ENCODE data around the gene ANKRD12. TPM values are rescaled to one million over a fixed set of nuclear protein-coding genes. Genes with fewer than 3 reads are reported as not detected.

ANKRD12 gene
- total and polyA plus RNA-seq, 9 donors, result 8.8 to 115 (median 72.9) TPM

DNA sequence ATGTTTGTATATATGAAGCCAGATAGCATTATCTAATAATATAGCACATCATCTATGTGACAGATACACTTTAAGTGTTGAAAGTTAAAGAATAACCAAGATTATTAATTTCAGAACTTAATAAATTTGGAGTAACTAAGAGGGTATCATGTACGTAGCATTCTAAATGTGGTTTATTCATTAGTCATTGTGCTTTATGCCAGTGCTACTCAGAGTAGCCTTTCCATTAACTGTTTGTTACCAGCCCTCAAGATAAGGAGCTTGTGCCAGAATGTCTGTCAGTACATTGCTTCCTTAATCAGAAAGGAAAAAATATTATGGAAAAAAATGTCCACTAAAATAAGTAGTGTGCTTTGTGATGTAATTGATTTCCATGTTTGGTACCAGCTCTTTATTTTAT is 103.1 kb downstream of the ANKRD12 start:
- no peak overlapping the region for H3K27ac ChIP-seq
- H3K27me3 ChIP-seq, result no peaks in the 10 kb centered on the region
- no peak overlapping the region for H3K4me3 ChIP-seq
- no peak for DNase-seq
- TF ChIP-seq POLR2A (IDR thresholded peaks at IDR 0.05) (no peak), EP300 (IDR thresholded peaks at IDR 0.05) (no peak)
- TF ChIP-seq, protein P1, sequence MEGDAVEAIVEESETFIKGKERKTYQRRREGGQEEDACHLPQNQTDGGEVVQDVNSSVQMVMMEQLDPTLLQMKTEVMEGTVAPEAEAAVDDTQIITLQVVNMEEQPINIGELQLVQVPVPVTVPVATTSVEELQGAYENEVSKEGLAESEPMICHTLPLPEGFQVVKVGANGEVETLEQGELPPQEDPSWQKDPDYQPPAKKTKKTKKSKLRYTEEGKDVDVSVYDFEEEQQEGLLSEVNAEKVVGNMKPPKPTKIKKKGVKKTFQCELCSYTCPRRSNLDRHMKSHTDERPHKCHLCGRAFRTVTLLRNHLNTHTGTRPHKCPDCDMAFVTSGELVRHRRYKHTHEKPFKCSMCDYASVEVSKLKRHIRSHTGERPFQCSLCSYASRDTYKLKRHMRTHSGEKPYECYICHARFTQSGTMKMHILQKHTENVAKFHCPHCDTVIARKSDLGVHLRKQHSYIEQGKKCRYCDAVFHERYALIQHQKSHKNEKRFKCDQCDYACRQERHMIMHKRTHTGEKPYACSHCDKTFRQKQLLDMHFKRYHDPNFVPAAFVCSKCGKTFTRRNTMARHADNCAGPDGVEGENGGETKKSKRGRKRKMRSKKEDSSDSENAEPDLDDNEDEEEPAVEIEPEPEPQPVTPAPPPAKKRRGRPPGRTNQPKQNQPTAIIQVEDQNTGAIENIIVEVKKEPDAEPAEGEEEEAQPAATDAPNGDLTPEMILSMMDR (IDR thresholded peaks at IDR 0.05), result no peak
- intact Hi-C loops (cut with DNase I), result no loop called here
- no peaks in the 10 kb centered on the region for H3K4me1 ChIP-seq (ENCODE audit: insufficient read depth)
- H3K9me3 ChIP-seq, result no peaks in the 10 kb centered on the region
- 81 to 86% (median 84%) methylated on average over 1 of the region's 1 CpG for WGBS, 3 donors
- H3K36me3 ChIP-seq, result no peaks in the 10 kb centered on the region

DNA sequence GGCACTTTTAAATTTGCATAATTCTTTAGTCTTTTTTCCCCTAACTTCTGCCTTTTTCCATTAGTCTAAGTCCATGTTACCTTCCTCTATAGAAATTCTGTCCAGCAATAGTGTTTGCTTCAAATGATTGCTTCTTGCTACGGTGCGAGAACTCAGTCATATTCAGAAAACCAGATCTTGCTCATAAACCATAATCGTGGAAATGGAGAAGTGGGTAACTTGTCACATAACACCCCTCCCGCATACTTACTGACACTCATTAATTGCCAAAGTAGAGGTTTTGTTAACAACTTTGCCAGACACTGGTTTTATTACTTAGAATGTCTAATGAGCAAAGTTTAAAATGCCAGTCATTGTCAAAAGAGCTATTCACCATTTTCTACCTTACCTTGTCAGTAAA is 103.7 kb downstream of the ANKRD12 start:
- no peak for DNase-seq
- no peak for TF ChIP-seq POLR2A (IDR thresholded peaks at IDR 0.05)
- TF ChIP-seq, protein P1 (IDR thresholded peaks at IDR 0.05), result no peak
- intact Hi-C loops (cut with DNase I), result no loop called here
- Histone ChIP-seq H3K9me3 (no peaks in the 10 kb centered on the region), H3K27me3 (no peaks in the 10 kb centered on the region), H3K27ac (no peak overlapping the region), H3K4me3 (no peak overlapping the region), H3K36me3 (no peaks in the 10 kb centered on the region), H3K4me1 (ENCODE audit: insufficient read depth) (no peaks in the 10 kb centered on the region)
- WGBS, 3 donors, result 77 to 82% (median 81%) methylated on average over 4 of the region's 4 CpGs

DNA sequence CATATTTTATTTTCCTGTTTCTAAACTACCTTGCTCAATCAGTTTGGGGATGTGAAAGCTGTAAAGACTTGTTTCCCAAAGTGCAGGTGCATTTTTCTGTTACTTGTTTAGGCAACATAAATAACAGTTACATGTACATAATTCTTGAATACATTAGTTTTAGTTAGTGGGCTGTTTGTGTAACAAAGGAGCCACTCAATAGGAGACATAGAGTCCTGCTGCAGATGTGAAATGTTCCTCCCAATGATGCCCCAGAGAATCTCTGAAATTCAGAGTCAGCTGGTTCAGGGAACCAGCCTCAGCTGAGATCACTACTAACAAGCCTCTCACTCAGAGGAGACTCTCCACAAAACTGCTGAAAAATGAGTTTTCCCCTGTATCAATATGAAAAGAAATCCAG is 106.4 kb downstream of the ANKRD12 start:
- Histone ChIP-seq H3K9me3 (no peaks in the 10 kb centered on the region), H3K27ac (no peak overlapping the region), H3K36me3 (no peaks in the 10 kb centered on the region), H3K4me1 (ENCODE audit: insufficient read depth) (no peaks in the 10 kb centered on the region), H3K4me3 (no peak overlapping the region), H3K27me3 (no peaks in the 10 kb centered on the region)
- TF ChIP-seq EP300 (IDR thresholded peaks at IDR 0.05) (no peak), POLR2A (IDR thresholded peaks at IDR 0.05) (no peak)
- TF ChIP-seq, protein P1 (IDR thresholded peaks at IDR 0.05), result no peak
- intact Hi-C loops (cut with DNase I), result no loop called here
- DNase-seq, result no peak

DNA sequence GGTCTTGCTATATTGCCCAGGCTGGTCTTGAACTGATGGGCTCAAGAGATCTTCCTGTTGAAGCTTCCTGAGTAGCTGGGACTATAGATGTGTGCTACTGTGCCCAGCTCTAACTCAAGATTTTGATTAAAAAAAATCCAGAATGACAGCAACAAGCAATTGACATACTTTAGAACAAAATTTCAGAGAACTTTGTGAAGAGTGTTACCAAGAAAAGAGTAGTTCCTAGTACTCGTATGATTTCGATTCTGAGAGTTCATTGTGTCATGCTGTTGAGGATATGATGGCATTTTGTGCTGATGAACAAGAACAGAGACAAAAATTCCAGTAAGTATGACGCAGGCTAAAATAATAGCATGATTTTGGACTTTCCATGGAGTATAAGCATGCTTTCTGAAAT is 107.8 kb downstream of the ANKRD12 start:
- intact Hi-C loops (cut with DNase I), result no loop called here
- no peak overlapping the region for H3K27ac ChIP-seq
- H3K4me3 ChIP-seq, result no peak overlapping the region
- WGBS, 3 donors, result 97 to 99% (median 97%) methylated on average over 3 of the region's 3 CpGs
- H3K4me1 ChIP-seq (ENCODE audit: insufficient read depth), result no peaks in the 10 kb centered on the region
- no peak for DNase-seq
- TF ChIP-seq EP300 (IDR thresholded peaks at IDR 0.05), result no peak
- no peak for TF ChIP-seq POLR2A (IDR thresholded peaks at IDR 0.05)
- TF ChIP-seq, protein P1 (IDR thresholded peaks at IDR 0.05), result no peak
- H3K36me3 ChIP-seq, result no peaks in the 10 kb centered on the region
- H3K9me3 ChIP-seq, result no peaks in the 10 kb centered on the region
- H3K27me3 ChIP-seq, result no peaks in the 10 kb centered on the region

DNA sequence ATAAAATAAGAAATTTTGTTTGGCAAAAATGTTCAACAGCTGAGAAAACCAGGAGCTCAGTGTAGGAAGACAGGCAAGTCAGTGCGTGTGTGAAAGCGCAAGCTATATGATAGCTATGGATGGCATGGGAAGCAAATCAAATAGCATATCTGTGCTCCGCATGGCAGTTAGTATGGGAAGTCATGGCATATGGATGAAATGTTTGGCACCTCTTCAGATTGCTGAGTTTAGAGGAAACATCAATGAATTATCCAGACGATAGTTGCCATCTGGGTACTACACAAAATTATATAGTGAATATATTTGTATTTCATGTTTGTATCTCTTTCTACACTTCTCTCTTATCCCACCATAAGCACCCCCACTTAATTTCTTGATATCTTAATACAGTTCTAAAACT is 112.1 kb downstream of the ANKRD12 start:
- Histone ChIP-seq H3K36me3 (no peaks in the 10 kb centered on the region), H3K27me3 (no peaks in the 10 kb centered on the region), H3K4me3 (no peak overlapping the region), H3K4me1 (ENCODE audit: insufficient read depth) (no peaks in the 10 kb centered on the region), H3K27ac (no peak overlapping the region), H3K9me3 (no peaks in the 10 kb centered on the region)
- no peak for DNase-seq
- WGBS, 3 donors, result 96 to 99% (median 98%) methylated on average over 4 of the region's 4 CpGs
- TF ChIP-seq EP300 (IDR thresholded peaks at IDR 0.05) (no peak), POLR2A (IDR thresholded peaks at IDR 0.05) (no peak)
- TF ChIP-seq, protein P1 (IDR thresholded peaks at IDR 0.05), result no peak
- intact Hi-C loops (cut with DNase I), result no loop called here
